Breast epithelium (tissue), 3 donors: ENCODE measurements around the gene EFTUD2.

Experiments used
- POLR2A ChIP-seq: fragments of 450-650 bp; IDR thresholded peaks from one replicate; pipeline ENCODE4 v1.6.1; 2016; ENCODE audit warnings: antibody characterized with exemption, mild to moderate bottlenecking, moderate library complexity
- POLR2AphosphoS5 ChIP-seq, 3 donors: sonication (generic); formaldehyde crosslinking; IDR thresholded peaks; one replicate each; pipeline ENCODE4 v1.6.1; 2017; ENCODE audit warnings: antibody characterized with exemption in 3 of 3
- TF ChIP-seq, protein P1 (sequence below), 3 donors: fragments of 450-650 bp; IDR thresholded peaks; one replicate each; pipeline ENCODE4 v1.5.1; 2016 to 2017; ENCODE audit warnings: antibody characterized with exemption in 3 of 3, mild to moderate bottlenecking in 3 of 3, moderate library complexity in 3 of 3

- TF ChIP-seq, protein P1, sequence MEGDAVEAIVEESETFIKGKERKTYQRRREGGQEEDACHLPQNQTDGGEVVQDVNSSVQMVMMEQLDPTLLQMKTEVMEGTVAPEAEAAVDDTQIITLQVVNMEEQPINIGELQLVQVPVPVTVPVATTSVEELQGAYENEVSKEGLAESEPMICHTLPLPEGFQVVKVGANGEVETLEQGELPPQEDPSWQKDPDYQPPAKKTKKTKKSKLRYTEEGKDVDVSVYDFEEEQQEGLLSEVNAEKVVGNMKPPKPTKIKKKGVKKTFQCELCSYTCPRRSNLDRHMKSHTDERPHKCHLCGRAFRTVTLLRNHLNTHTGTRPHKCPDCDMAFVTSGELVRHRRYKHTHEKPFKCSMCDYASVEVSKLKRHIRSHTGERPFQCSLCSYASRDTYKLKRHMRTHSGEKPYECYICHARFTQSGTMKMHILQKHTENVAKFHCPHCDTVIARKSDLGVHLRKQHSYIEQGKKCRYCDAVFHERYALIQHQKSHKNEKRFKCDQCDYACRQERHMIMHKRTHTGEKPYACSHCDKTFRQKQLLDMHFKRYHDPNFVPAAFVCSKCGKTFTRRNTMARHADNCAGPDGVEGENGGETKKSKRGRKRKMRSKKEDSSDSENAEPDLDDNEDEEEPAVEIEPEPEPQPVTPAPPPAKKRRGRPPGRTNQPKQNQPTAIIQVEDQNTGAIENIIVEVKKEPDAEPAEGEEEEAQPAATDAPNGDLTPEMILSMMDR (IDR thresholded peaks at IDR 0.05), result no peak
- TF ChIP-seq POLR2A (no peak), POLR2AphosphoS5 (IDR thresholded peaks at IDR 0.05) (no peak)
Observed at GRCh38 chr17:44850612-44851011, 48.6 kb downstream of the EFTUD2 start.
